Natural killer cell (primary cell): ENCODE results near the gene LCA5. TPM values are rescaled to one million over a fixed set of nuclear protein-coding genes. Genes with fewer than 3 reads are reported as not detected.

Experiments used
- ATAC-seq, 3 donors: fragments of 150-1000 bp in 2 of 3; fragments of 200-7000 bp in 1 of 3; cut with Tn5 transposase; 1 replicate in 1 of 3; 2 replicates in 2 of 3; pipeline ENCODE4 v1.10.0; 2021; ENCODE audit warnings: mild to moderate bottlenecking in 2 of 3, moderate library complexity in 2 of 3
- DNase-seq, 2 donors: peaks; one replicate each; pipeline versions ENCODE4 v3.0.0 to v3.0.0-alpha.2; 2013 to 2021; ENCODE audit warnings: mixed read lengths in 1 of 2
- H3K27ac ChIP-seq: one replicate; pipeline ENCODE4 v1.5.1; 2013; ENCODE audit warnings: mild to moderate bottlenecking, low read length
- H3K27me3 ChIP-seq: one replicate; pipeline ENCODE4 v1.6.1; 2013; ENCODE audit warnings: low read length; ENCODE audit not compliant: control insufficient read depth, insufficient read depth
- H3K36me3 ChIP-seq: one replicate; pipeline ENCODE4 v1.6.1; 2013; ENCODE audit warnings: low read length; ENCODE audit not compliant: control insufficient read depth, insufficient read depth
- H3K4me1 ChIP-seq: one replicate; pipeline ENCODE4 v1.6.1; 2013; ENCODE audit warnings: low read length; ENCODE audit not compliant: control insufficient read depth, insufficient read depth
- H3K4me3 ChIP-seq: one replicate; pipeline ENCODE4 v1.5.1; 2013; ENCODE audit warnings: low read length
- H3K9me3 ChIP-seq: one replicate; pipeline ENCODE4 v1.6.1; 2013; ENCODE audit warnings: low read length; ENCODE audit not compliant: control insufficient read depth, insufficient read depth
- H3K27ac Mint-ChIP-seq, 2 donors: one replicate each; pipeline ENCODE4 v1.8.0; 2022; ENCODE audit warnings: mild to moderate bottlenecking in 2 of 2, mixed read lengths in 2 of 2, moderate library complexity in 1 of 2
- H3K27me3 Mint-ChIP-seq, 2 donors: one replicate each; pipeline ENCODE4 v1.8.0; 2022; ENCODE audit warnings: low read depth in 2 of 2, mixed read lengths in 2 of 2
- H3K36me3 Mint-ChIP-seq: one replicate; pipeline ENCODE4 v1.8.0; 2022; ENCODE audit warnings: mixed read lengths
- H3K4me1 Mint-ChIP-seq, 2 donors: one replicate each; pipeline ENCODE4 v1.8.0; 2022; ENCODE audit warnings: mixed read lengths in 2 of 2
- H3K4me3 Mint-ChIP-seq: one replicate; pipeline ENCODE4 v1.8.0; 2022; ENCODE audit warnings: mild to moderate bottlenecking, moderate library complexity, mixed read lengths
- H3K9me3 Mint-ChIP-seq, 2 donors: one replicate each; pipeline ENCODE4 v1.8.0; 2022; ENCODE audit warnings: mixed read lengths in 2 of 2
- CTCF ChIP-seq: fragments of 200-600 bp; IDR thresholded peaks from one replicate; pipeline ENCODE4 v1.8.0; 2022; ENCODE audit warnings: antibody characterized with exemption
- WGBS: methylation state at CpG from one replicate; pipeline ENCODE4 v1.1.7; 2013; ENCODE audit warnings: missing lambda C conversion rate; ENCODE audit not compliant: insufficient coverage; 5-methylcytosine and 5-hydroxymethylcytosine counted together
- intact Hi-C: fragments of 100-400 bp; cut with micrococcal nuclease; formaldehyde crosslinking; loops from one replicate; pipeline ENCODE4 v1.14.2; 2022
- total RNA-seq, 4 donors: library from RNA; stranded (reverse); fragments of 120-200 nt in 1 of 4; gene quantifications; one replicate each; pipeline versions ENCODE4 v1.2.3 to v1.2.4, GENCODE V29; 2013 to 2022

LCA5 gene
- total RNA-seq, 3 donors from 2014 or later (not counting 1 experiment from before 2014, with no cell fraction given): 0.07 TPM; not detected in 2

GRCh38 chr6:79518842-79519241 is 18.4 kb downstream of the LCA5 start:
- ATAC-seq: no peak
- H3K36me3 ChIP-seq: no peaks in the 10 kb centered on the region

GRCh38 chr6:79515436-79515835 is 21.8 kb downstream of the LCA5 start:
- no peaks in the 10 kb centered on the region for H3K9me3 ChIP-seq
- no peaks in the 10 kb centered on the region for H3K4me1 Mint-ChIP-seq
- TF ChIP-seq CTCF: no peak
- no peaks in the 10 kb centered on the region for H3K27me3 Mint-ChIP-seq
- no peak overlapping the region for H3K27ac ChIP-seq
- H3K27ac Mint-ChIP-seq: no peak overlapping the region
- H3K4me1 ChIP-seq: no peaks in the 10 kb centered on the region
- H3K27me3 ChIP-seq: no peaks in the 10 kb centered on the region
- H3K36me3 ChIP-seq: no peaks in the 10 kb centered on the region
- ATAC-seq (no peak), DNase-seq (no peak)
- H3K36me3 Mint-ChIP-seq: no peaks in the 10 kb centered on the region
- intact Hi-C loops: no loop called here
- WGBS: no CpG with 5 or more reads among the region's 1 CpG
- H3K9me3 Mint-ChIP-seq: peaks cover 0 to 3% of the 10 kb centered on the region in 2 donors
- H3K4me3 Mint-ChIP-seq: no peak overlapping the region
- no peak overlapping the region for H3K4me3 ChIP-seq

More at GRCh38 chr6:79518842-79519241, 18.4 kb downstream of the LCA5 start:
- Histone ChIP-seq H3K4me1 (no peaks in the 10 kb centered on the region), H3K9me3 (no peaks in the 10 kb centered on the region), H3K4me3 (no peak overlapping the region), H3K27ac (no peak overlapping the region), H3K27me3 (no peaks in the 10 kb centered on the region)
- Mint-ChIP-seq H3K27ac (no peak overlapping the region), H3K9me3 (peaks cover 0 to 6% of the 10 kb centered on the region in 2 donors), H3K4me3 (no peak overlapping the region), H3K27me3 (no peaks in the 10 kb centered on the region), H3K4me1 (no peaks in the 10 kb centered on the region), H3K36me3 (no peaks in the 10 kb centered on the region)
- intact Hi-C loops: no loop called here
- no peak for DNase-seq
- no peak for TF ChIP-seq CTCF

GRCh38 chr6:79513111-79513510 is 24.1 kb downstream of the LCA5 start:
- Histone ChIP-seq H3K27me3 (no peaks in the 10 kb centered on the region), H3K4me1 (no peaks in the 10 kb centered on the region), H3K27ac (no peak overlapping the region), H3K9me3 (no peaks in the 10 kb centered on the region), H3K4me3 (no peak overlapping the region), H3K36me3 (no peaks in the 10 kb centered on the region)
- no peaks in the 10 kb centered on the region for H3K36me3 Mint-ChIP-seq
- peaks cover 0 to 3% of the 10 kb centered on the region in 2 donors for H3K9me3 Mint-ChIP-seq
- H3K27ac Mint-ChIP-seq: no peak overlapping the region
- WGBS: 91% methylated on average over 6 of the region's 6 CpGs
- H3K4me3 Mint-ChIP-seq: no peak overlapping the region
- no peak for DNase-seq
- no peaks in the 10 kb centered on the region for H3K4me1 Mint-ChIP-seq
- no peaks in the 10 kb centered on the region for H3K27me3 Mint-ChIP-seq
- intact Hi-C loops: no loop called here
- no peak for TF ChIP-seq CTCF
- no peak for ATAC-seq

GRCh38 chr6:79512014-79512413 is 25.2 kb downstream of the LCA5 start:
- no peaks in the 10 kb centered on the region for H3K27me3 ChIP-seq
- Mint-ChIP-seq H3K36me3 (no peaks in the 10 kb centered on the region), H3K4me3 (no peak overlapping the region), H3K27ac (no peak overlapping the region), H3K4me1 (no peaks in the 10 kb centered on the region), H3K27me3 (no peaks in the 10 kb centered on the region), H3K9me3 (peaks cover 0 to 3% of the 10 kb centered on the region in 2 donors)
- H3K4me1 ChIP-seq: no peaks in the 10 kb centered on the region
- no peaks in the 10 kb centered on the region for H3K36me3 ChIP-seq
- no peak overlapping the region for H3K27ac ChIP-seq
- intact Hi-C loops: no loop called here
- ATAC-seq (no peak), DNase-seq (no peak)
- TF ChIP-seq CTCF: no peak
- no peak overlapping the region for H3K4me3 ChIP-seq
- no peaks in the 10 kb centered on the region for H3K9me3 ChIP-seq
- WGBS: 95% methylated on average over 3 of the region's 6 CpGs
